Right renal pelvis (tissue), 4 donors: ENCODE measurements around the gene FUT4. TPM values are rescaled to one million over a fixed set of nuclear protein-coding genes. Genes with fewer than 3 reads are reported as not detected.
"Not testable (repeated sequence)": the region's sequence is repeated elsewhere in the genome, so short reads cannot be mapped to it uniquely, and the experiment has no call there.

Experiments used
- DNase-seq, 4 donors: peaks; one replicate each; pipeline ENCODE4 v3.0.0-alpha.2; 2013; ENCODE audit warnings: low read depth in 4 of 4, low spot score in 3 of 4, missing footprints in 1 of 4
- polyA plus RNA-seq, 4 donors: library from polyadenylated mRNA; unstranded; fragments of 120-200 nt; gene quantifications; one replicate each; pipeline ENCODE4 v1.2.1, GENCODE V29; 2013; ENCODE audit not compliant: insufficient read length in 4 of 4

Gene FUT4
- polyA plus RNA-seq, 4 donors, result 6.0 to 6.8 (median 6.1) TPM

DNA sequence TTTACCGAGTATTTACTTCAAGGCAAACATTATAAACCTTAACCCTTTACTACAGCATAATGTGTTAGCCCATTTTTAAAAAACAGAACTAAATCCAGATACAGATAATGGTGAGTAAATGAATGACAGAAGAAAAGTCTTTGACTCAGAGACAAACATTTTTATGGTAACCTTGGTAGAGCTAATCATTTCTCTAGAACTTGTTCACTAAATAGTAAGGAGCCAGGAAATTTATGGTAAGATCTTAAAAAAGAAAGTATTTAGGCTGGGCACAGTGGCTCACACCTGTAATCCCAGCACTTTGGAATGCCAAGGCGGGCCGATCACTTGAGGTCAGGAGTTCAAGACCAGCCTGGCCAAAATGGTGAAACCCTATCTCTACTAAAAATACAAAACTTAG lies 11.5 kb upstream of the FUT4 start:
- no peak for DNase-seq

DNA sequence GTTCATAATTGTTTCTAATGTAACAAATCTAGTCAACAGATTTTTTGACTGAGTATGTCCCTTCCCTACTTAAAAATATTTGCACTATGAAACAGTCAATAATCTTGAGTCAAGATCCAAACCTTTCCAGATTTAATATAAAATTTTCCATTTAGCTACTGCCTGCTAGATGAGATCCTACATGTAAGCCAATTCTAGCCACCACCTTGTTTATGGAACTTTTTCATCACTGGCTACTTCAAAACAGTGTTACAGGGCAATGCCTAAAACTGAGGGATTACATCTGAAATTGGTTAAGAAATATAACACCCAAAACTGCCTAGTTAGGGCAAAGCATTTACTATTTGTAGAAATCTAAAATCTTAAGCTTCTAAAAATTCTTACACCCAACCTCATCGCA lies 10.5 kb upstream of the FUT4 start:
- DNase-seq, result no peak

DNA sequence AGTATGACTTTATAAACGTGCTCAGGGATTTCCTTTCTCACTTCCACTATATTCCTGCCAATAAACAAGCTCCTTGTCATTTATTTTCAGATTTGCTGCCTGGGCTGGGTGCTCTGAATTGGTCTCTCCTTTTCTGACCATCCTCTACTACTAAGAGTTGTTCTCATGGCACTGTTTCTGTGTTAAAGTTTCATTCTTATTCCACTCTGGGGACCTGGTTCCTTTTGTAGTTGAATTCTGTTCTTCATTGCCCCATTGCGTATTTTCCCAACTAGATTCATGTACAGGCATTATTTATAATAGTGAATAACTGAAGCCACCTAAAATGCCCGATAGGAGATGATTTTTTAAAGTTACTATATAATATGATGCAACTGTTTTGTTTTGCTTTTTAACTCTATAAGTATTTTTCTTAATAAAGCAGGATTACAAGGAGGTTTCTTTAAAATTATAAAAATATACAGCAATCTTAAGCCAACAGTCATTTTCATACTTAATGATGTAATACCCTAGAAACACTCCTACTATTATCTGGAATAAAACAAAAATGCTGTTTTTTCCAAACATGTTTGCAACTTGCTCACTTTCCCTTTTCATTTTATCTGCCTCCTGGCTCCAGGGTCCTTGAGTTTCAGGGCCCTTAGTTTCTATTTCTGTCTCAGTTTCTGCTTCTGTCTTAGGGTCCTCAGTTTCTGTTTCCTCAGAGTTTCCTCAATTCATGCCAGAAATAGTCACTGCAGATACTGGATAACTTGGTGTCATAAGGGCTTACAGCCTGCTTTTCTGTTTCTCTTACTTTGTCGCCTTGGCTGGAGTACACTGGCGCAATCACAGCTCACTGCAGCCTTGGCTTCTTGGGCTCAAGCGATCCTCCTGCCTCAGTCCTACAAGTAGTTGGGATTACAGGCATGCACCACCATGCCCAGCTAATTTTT lies 9.8 kb upstream of the FUT4 start:
- DNase-seq, result no peak

DNA sequence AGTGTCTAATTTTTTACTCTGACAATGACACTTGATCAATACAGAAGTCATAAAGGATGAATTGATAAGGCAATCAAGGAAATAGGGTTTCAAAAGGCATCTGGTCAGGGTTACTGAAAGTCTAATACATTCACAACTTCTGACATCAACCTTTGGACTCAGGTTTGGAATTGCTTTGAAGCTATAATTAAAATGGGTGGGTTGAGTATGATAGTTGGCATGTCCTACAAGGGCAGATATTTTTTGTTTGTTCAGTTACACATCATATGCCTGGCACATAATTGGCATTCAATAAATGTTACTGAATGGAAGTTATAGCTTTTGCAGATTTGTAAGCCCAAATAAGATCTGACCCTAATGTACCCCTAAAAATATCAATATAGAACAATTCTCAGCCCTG lies 7.3 kb upstream of the FUT4 start:
- DNase-seq, result no peak

DNA sequence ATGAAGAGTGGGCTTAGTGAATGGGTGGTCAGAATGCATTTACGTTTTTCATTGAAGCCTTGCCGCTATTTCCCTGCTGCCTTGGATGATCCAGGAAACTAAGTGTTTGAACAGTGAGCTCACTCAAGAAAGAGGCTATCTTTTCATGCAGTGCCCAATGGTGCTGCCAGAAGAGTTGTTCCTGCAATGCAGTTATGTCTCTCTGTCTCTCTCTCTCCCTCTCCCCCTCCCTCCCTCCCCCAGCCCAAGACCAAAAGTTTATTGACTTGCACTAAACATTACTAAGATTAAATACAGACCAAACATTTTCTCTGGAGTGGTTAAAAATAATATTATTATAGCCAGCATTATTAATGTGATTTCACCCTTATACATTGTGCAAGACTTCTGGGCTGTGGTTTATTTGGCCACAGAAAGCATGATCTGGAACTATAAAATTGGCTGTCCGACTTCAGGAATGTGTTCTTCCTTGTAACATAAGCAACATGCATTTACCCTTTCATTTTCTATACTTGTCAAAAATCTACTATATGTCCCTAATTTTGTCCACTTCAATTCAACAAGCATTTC lies 6.6 kb upstream of the FUT4 start:
- no peak for DNase-seq

DNA sequence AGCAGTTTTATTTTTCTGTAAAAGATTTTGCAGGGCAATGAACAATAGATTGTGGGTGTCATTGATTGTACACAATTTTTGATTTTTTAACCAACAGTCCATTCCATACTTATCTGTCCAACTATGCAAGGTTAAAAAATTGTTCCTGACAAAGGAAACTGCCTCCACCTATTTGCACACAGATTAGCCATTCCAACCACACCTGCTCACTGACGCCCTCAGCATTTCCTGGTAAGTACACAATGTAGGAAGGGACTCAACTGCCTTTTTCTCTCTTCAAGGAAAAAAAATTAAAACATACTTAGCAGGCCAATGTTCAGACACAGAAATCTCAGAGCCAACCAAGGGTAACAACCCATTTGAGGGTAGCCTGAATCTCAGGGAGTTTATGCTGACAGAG lies 4.3 kb upstream of the FUT4 start:
- no peak for DNase-seq

DNA sequence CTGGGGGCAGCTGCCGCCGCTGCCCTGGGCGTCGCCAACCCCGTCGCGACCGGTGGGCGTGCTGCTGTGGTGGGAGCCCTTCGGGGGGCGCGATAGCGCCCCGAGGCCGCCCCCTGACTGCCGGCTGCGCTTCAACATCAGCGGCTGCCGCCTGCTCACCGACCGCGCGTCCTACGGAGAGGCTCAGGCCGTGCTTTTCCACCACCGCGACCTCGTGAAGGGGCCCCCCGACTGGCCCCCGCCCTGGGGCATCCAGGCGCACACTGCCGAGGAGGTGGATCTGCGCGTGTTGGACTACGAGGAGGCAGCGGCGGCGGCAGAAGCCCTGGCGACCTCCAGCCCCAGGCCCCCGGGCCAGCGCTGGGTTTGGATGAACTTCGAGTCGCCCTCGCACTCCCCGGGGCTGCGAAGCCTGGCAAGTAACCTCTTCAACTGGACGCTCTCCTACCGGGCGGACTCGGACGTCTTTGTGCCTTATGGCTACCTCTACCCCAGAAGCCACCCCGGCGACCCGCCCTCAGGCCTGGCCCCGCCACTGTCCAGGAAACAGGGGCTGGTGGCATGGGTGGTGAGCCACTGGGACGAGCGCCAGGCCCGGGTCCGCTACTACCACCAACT lies 1.0 kb downstream of the FUT4 start:
- no peak for DNase-seq

DNA sequence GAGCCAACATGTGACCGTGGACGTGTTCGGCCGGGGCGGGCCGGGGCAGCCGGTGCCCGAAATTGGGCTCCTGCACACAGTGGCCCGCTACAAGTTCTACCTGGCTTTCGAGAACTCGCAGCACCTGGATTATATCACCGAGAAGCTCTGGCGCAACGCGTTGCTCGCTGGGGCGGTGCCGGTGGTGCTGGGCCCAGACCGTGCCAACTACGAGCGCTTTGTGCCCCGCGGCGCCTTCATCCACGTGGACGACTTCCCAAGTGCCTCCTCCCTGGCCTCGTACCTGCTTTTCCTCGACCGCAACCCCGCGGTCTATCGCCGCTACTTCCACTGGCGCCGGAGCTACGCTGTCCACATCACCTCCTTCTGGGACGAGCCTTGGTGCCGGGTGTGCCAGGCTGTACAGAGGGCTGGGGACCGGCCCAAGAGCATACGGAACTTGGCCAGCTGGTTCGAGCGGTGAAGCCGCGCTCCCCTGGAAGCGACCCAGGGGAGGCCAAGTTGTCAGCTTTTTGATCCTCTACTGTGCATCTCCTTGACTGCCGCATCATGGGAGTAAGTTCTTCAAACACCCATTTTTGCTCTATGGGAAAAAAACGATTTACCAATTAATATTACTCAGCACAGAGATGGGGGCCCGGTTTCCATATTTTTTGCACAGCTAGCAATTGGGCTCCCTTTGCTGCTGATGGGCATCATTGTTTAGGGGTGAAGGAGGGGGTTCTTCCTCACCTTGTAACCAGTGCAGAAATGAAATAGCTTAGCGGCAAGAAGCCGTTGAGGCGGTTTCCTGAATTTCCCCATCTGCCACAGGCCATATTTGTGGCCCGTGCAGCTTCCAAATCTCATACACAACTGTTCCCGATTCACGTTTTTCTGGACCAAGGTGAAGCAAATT lies 1.8 kb downstream of the FUT4 start:
- DNase-seq, result no peak

DNA sequence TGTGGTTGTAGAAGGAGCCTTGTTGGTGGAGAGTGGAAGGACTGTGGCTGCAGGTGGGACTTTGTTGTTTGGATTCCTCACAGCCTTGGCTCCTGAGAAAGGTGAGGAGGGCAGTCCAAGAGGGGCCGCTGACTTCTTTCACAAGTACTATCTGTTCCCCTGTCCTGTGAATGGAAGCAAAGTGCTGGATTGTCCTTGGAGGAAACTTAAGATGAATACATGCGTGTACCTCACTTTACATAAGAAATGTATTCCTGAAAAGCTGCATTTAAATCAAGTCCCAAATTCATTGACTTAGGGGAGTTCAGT lies 2.4 kb downstream of the FUT4 start:
- DNase-seq, result no peak

DNA sequence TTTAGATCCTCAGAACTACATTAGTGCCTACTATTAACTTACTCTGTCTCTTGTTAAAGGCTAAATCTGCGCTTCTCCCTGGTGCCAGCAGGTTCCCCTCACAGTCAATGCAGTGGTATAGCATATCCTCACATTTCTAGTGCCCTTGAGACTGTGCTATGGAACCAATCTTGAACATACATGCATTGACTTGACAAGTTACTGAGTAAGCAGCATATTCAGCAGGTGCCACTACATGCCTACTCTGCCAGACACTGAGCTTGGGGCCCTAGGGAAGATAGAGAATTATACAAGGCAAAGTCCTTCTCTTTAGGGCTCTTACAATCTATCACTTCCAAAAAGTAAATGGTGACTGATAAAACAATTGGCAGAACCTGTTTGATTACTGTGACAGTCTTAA lies 3.2 kb downstream of the FUT4 start:
- no peak for DNase-seq

DNA sequence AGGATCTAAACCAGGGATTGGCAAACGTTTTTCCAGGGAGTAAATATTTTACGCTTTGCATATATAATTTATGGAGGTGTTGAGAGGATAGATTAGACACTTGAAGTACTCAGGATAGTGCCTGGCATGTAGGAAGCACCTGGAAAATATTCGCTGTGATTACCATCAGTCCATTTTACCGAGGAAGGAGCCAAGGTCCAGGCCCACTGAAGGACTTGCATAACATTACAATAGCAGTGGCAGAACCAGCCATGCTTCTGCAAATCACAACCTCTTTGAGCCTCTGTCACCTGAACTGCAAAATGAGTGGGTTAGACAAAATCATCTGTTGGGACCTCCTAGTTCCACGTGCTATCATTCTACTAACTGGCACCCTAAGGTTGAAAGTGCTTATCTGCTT lies 5.4 kb downstream of the FUT4 start:
- no peak for DNase-seq

DNA sequence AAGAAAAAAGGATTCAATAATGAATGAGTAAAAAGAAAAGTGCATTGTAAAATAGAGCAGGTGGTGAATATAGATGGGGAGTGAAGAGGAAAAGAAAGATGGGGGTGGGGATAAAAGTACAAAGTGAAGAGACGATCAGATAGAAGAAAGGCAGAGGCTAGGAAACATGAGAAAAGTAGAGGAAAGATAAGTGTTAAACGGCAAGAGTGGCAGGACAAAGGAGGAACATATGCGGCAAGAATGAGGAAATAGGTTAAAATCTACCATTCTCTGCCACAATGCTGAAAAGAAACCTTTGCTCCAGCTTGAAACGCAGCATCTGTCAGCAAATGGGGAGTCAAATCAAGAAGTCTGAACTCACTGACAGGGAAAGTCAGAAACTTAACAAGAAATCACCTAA lies 6.8 kb downstream of the FUT4 start:
- DNase-seq, result no peak

DNA sequence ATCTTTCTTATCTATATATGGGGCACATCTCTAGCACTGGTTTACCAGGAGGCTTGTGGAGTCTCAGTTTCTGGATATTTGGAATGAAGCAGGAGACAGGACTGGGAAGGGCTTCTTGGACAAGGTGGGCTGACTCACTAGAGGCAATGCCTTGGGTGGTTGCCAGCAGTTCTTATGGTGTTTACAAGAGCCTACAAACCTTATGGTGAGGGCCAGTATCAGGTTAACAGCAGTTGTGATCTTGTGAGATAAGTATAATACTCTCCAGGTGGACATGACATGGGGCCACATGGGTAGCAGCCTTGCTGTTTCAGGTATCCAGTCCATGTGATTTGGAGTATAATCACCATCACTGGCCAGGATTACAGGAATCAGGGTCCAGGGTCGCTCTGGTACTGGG lies 10.2 kb downstream of the FUT4 start:
- DNase-seq, result no peak

DNA sequence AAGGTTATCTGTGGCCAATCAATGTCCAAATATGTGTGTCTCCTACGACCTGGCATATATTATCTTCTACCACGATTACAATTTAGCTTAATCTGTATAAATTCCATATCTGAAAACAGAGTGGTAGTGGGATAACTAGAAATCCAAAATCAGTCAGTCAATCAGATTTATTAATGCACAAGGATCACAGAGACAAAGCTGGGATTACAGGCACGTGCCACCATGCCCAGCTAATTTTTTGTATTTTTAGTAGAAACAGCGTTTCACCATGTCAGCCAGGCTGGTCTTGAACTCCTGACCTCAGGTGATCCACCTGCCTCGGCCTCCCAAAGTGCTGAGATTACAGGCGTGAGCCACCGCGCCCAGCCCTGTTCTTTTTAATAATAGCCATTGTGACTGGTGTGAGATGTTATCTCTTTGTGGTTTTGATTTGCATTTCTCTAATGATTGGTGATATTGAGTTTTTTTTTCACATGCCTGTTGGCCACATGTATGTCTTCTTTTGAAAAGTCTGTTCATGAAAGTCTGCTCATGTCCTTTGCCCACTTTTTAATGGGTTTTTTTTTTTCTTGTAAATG lies 12.1 kb downstream of the FUT4 start:
- DNase-seq, result not testable (repeated sequence)

DNA sequence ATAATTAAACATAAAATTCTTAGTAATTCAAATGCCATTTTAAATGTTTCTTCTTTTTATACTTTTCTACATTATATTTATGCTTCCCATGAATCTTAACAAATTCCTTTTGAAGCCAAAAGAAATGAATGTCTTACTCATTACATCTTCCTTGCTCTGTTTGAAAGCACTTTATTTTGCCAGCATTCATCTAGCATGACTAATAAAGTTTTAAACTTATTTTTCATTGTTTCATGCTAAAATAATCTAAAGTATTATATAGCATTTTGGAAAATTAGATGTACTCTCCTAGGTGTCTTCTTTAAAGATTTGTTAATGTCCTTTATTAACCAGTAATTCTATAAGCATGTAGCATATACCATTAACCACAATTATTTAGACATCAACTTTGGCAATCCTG lies 13.7 kb downstream of the FUT4 start:
- no peak for DNase-seq

DNA sequence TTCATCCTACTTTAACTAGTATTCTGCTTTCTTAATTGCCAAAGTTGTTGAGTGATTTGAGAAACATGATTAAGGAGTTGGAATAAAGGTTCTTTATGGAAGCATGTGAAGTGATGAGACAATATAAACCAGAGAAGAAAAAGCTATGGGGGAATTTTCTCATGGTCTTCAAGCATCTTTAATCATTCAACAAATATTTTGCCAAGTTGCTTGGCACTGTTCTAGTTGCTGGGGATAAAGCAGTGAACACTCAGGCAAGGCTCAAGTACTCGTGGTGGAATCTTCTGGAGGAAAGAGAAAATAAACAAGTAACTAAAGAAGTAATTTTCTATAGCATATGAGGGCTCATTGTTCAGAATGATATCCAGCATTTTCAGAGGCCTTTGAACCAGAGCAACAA lies 14.3 kb downstream of the FUT4 start:
- DNase-seq, result no peak

DNA sequence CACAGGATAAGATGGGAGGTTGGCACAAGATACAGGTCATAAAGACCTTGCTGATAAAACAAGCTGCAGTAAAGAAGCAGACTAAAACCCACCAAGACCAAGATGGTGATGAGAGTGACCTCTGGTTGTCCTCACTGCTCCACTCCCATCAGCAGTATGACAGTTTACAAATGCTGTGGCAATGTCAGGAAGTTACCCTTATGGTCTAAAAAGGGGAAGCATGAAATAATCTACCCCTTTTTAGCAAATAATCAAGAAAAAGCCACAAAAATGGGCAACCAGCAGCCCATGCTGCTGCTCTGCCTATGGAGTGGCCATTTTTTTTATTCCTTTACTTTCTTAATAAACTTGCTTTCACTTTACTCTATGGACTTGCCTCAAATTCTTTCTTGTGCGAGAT lies 14.7 kb downstream of the FUT4 start:
- DNase-seq, result no peak

DNA sequence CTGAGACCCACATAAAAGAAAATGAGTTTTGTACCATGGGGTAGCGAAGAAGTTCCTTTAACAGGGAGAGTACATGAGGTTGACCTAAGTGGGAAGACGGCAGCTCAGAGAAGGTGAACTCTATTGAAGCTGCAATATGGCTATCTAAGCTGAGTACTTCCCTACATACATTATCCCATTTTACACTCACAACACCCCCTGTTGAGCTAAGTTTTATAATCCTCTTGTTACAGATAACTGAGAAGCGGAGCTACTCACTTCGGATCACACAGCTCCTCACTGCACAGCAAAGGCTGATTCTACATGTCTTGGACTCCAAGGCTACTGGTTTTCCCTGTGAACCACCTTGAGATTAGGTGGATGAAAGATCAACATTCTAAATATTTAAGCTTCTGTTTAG lies 15.2 kb downstream of the FUT4 start:
- no peak for DNase-seq

DNA sequence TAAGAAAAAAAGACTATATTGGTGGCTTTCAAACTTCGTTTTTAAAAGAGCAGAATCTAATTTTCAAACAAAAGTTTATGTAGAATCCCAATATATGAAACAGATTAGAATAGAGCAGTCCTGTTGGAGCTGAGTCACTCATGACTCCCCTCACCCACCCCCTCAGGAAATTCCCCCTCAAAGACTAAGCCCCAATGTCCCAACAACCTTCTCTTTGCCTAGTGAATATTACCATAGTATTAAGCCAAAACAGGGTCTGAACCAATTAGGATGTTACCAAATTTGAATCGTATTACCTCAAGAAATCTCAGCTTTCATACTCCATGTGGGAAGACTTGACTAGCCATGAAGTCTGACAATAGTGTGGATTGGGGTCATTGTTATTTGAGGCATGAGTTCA lies 15.6 kb downstream of the FUT4 start:
- DNase-seq, result no peak

DNA sequence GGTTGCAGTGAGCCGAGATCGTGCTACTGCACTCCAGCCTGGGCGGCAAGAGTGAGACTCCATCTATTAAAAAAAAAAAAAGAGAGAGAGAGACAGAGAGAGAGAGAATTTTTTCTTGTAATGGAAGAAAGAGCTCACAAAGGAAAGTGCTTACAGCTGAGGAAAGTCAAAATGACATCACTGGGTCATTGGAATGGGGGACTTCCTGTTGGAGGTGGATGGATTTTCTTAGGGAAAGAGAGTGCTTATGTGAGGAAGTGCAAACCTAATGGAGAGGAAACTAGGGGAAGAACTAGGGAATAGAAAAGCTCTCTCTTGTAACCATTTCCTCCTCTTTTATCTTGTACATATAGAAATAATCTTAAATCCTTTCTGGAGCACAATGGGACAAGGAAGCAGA lies 17.1 kb downstream of the FUT4 start:
- DNase-seq, result no peak
